Peyer's patch (tissue), 4 donors: Measurements from ENCODE around the gene BPIFA3. TPM values are rescaled to one million over a fixed set of nuclear protein-coding genes. Genes with fewer than 3 reads are reported as not detected.

Experiments
- DNase-seq, 3 donors: peaks; one replicate each; pipeline ENCODE4 v3.0.0-alpha.2; 2017 to 2019
- H3K27ac ChIP-seq, 4 donors: fragments of 200-600 bp; sonication (generic); one replicate each; pipeline ENCODE4 v1.5.1; 2016 to 2019
- H3K27me3 ChIP-seq, 2 donors: fragments of 200-600 bp; sonication (generic); one replicate each; pipeline ENCODE4 v1.5.1; 2019
- H3K36me3 ChIP-seq, 3 donors: fragments of 200-600 bp; sonication (generic); one replicate each; pipeline ENCODE4 v1.5.1; 2016 to 2019
- H3K4me1 ChIP-seq, 4 donors: fragments of 200-600 bp; sonication (generic); one replicate each; pipeline ENCODE4 v1.5.1; 2016 to 2019
- H3K4me3 ChIP-seq, 4 donors: fragments of 200-600 bp; sonication (generic); 1 replicate in 3 of 4; 2 replicates in 1 of 4; pipeline ENCODE4 v1.5.1; 2016 to 2019; ENCODE audit warnings: mild to moderate bottlenecking in 1 of 4
- H3K9me3 ChIP-seq, 4 donors: fragments of 200-600 bp; sonication (generic); one replicate each; pipeline ENCODE4 v1.5.1; 2016 to 2019; ENCODE audit warnings: mild to moderate bottlenecking in 1 of 4
- POLR2A ChIP-seq, 2 donors: fragments of 450-650 bp; IDR thresholded peaks; one replicate each; pipeline ENCODE4 v1.5.1; 2017; ENCODE audit warnings: antibody characterized with exemption in 2 of 2, mild to moderate bottlenecking in 2 of 2, moderate library complexity in 2 of 2
- total RNA-seq, 4 donors: library from RNA; depleted of rRNA; stranded (reverse); fragments of >200 nt; gene quantifications; one replicate each; pipeline ENCODE4 v1.1.0, GENCODE V29; 2016
- TF ChIP-seq, protein P1 (sequence below), 6 experiments: fragments of 450-650 bp in 4 of 6; fragments of 200-600 bp in 2 of 6; sonication (generic) in 1 of 6; IDR thresholded peaks; one replicate each; pipeline ENCODE4 v1.5.1; 2017 to 2019; ENCODE audit warnings: antibody characterized with exemption in 6 of 6, mild to moderate bottlenecking in 3 of 6, moderate library complexity in 1 of 6

The BPIFA3 gene
- total RNA-seq, 4 donors from 2014 or later: not detected

DNA sequence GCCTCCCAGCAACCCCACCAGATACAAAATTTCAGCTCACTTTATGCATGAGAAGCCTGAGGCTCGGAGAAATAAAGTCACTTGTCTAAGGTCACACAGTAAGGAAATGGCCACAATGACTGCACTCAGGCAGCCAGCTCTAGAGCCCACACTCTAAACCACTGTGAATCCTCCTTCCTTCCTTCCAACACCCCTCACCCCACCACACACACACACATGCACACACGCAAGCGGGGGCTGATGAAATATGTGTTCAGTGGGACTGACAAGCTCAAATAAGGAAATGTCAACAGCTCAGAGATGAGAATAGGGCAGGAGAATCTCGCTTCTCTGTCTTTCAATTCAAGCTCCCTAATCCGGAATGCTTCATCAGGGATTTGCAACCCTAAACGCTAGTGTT lies 12.7 kb downstream of the BPIFA3 start:
- H3K9me3 ChIP-seq: no peaks in the 10 kb centered on the region
- TF ChIP-seq, protein P1, sequence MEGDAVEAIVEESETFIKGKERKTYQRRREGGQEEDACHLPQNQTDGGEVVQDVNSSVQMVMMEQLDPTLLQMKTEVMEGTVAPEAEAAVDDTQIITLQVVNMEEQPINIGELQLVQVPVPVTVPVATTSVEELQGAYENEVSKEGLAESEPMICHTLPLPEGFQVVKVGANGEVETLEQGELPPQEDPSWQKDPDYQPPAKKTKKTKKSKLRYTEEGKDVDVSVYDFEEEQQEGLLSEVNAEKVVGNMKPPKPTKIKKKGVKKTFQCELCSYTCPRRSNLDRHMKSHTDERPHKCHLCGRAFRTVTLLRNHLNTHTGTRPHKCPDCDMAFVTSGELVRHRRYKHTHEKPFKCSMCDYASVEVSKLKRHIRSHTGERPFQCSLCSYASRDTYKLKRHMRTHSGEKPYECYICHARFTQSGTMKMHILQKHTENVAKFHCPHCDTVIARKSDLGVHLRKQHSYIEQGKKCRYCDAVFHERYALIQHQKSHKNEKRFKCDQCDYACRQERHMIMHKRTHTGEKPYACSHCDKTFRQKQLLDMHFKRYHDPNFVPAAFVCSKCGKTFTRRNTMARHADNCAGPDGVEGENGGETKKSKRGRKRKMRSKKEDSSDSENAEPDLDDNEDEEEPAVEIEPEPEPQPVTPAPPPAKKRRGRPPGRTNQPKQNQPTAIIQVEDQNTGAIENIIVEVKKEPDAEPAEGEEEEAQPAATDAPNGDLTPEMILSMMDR (IDR thresholded peaks at IDR 0.05): no peak
- H3K4me1 ChIP-seq: no peaks in the 10 kb centered on the region
- H3K36me3 ChIP-seq: no peaks in the 10 kb centered on the region
- H3K27me3 ChIP-seq: no peaks in the 10 kb centered on the region
- no peak overlapping the region for H3K4me3 ChIP-seq
- DNase-seq: no peak
- no peak overlapping the region for H3K27ac ChIP-seq

DNA sequence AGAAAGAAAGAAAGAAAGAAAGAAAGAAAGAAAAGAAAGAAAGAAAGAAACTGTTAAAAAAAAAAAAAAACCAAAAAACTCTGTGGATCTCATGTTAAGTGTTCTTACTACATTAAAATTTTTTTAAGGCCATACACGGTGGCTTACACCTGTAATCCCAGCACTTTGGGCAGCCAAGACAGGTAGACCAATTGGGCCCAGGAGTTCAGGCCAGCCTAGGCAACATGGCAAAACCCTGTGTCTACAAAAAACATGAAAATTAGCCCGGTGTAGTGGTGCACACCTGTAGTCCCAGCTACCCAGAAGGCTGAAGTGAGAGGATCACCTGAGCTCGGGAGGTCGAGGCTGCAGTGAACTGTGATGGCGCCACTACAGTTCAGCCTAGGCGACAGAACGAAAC lies 14.1 kb downstream of the BPIFA3 start:
- Histone ChIP-seq H3K4me3 (no peak overlapping the region), H3K27ac (no peak overlapping the region), H3K27me3 (no peaks in the 10 kb centered on the region), H3K9me3 (no peaks in the 10 kb centered on the region), H3K4me1 (no peaks in the 10 kb centered on the region), H3K36me3 (no peaks in the 10 kb centered on the region)
- no peak for TF ChIP-seq POLR2A (IDR thresholded peaks at IDR 0.05)
- TF ChIP-seq, protein P1 (IDR thresholded peaks at IDR 0.05): no peak
- DNase-seq: no peak

DNA sequence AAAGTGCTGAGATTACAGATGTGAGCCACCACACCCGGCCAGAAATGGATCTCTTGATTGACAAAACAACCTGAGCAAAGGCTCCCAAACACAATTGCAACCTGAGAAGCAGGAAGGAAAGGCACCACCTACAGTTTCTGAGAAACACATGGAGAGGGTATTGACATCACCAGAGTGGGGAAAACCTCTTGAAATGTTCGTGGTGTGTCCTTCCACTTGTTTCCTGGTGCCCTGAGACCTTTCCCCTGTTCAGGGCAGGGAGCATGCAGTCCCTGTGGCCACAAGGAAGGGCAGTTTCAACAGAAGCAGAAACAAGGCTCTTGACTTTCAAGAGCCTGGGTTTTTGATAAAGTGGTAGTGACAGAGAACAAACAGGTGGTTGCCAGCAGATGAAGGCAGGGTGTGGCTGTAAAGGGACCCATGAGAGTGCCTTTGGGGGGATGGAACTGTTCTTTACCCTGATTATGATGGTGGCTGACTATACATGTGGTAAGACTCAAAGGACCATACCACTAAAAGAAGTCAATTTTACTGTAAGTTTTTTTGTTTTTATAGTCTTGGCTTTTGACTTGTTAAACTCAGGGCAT lies 15.4 kb downstream of the BPIFA3 start:
- Histone ChIP-seq H3K27me3 (no peaks in the 10 kb centered on the region), H3K27ac (no peak overlapping the region), H3K9me3 (no peaks in the 10 kb centered on the region), H3K4me3 (no peak overlapping the region), H3K36me3 (no peaks in the 10 kb centered on the region), H3K4me1 (no peaks in the 10 kb centered on the region)
- no peak for TF ChIP-seq POLR2A (IDR thresholded peaks at IDR 0.05)
- TF ChIP-seq, protein P1 (IDR thresholded peaks at IDR 0.05): no peak
- no peak for DNase-seq

DNA sequence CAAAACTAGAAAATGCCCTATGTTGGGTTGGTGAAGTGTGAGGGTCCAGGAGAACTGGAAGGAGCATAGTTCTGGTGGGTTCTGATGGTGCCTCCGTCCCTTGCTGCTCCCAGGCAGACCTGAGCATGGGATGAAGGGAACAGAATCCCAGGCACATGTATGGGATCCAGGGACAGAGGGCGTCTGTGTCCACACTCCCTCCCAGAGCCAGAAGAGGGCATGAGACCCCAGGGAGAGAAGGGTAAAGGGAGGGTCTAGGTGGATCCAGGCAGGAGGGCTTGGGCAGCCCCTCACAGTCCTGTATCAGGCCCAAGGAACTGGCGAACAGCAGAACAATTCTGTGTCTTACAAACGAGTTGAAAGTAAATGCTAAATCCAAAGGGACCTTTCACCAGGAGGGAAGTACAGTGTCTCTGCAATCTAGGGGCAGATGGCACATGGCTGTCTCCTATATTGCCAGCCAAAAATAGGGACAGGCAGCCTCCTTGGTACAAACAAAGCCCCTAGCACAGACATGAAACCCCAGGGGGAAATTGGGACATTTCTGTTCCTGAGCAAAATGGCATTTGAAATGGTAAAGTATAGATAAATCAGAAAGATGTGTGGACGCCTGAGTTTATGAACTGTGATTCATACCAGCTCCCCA lies 16.1 kb downstream of the BPIFA3 start:
- no peak overlapping the region for H3K4me3 ChIP-seq
- no peak overlapping the region for H3K27ac ChIP-seq

DNA sequence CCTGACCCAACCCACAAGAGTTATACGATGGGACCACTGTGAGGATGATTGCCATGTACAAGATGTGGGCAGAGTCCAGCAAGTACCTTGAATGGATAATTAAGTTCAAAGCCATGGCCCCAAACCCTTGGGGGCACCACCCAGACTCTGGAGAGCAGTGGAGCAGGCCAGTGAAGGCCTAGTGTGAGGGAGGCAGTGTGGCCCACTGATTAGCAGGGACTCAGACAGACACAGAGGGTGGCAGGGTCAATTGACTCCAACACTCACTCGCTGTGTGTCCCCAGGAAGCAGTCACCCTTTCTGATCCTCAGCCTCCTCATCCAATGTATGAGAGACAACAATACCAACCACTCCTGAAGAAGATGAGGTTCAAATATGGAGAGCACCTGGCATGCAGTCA lies 16.9 kb downstream of the BPIFA3 start:
- Histone ChIP-seq H3K27me3 (no peaks in the 10 kb centered on the region), H3K27ac (no peak overlapping the region), H3K4me1 (no peaks in the 10 kb centered on the region), H3K36me3 (no peaks in the 10 kb centered on the region), H3K4me3 (no peak overlapping the region), H3K9me3 (no peaks in the 10 kb centered on the region)
- no peak for TF ChIP-seq POLR2A (IDR thresholded peaks at IDR 0.05)
- TF ChIP-seq, protein P1 (IDR thresholded peaks at IDR 0.05): no peak
- no peak for DNase-seq

More for the DNA sequence above, 16.1 kb downstream of the BPIFA3 start:
- Histone ChIP-seq H3K27me3 (no peaks in the 10 kb centered on the region), H3K9me3 (no peaks in the 10 kb centered on the region), H3K36me3 (no peaks in the 10 kb centered on the region), H3K4me1 (no peaks in the 10 kb centered on the region)
- TF ChIP-seq, protein P1 (IDR thresholded peaks at IDR 0.05): no peak
- no peak for TF ChIP-seq POLR2A (IDR thresholded peaks at IDR 0.05)
- no peak for DNase-seq
